Middle frontal gyrus (tissue), 1 donor: ENCODE data around the gene KISS1R.
"Not testable (repeated sequence)": the region's sequence is repeated elsewhere in the genome, so short reads cannot be mapped to it uniquely, and the experiment has no call there.

Source experiments
- DNase-seq: peaks from one replicate; pipeline ENCODE4 v3.0.0-alpha.2; 2015; ENCODE audit warnings: low spot score; ENCODE audit errors: extremely low spot score

The KISS1R gene

DNA sequence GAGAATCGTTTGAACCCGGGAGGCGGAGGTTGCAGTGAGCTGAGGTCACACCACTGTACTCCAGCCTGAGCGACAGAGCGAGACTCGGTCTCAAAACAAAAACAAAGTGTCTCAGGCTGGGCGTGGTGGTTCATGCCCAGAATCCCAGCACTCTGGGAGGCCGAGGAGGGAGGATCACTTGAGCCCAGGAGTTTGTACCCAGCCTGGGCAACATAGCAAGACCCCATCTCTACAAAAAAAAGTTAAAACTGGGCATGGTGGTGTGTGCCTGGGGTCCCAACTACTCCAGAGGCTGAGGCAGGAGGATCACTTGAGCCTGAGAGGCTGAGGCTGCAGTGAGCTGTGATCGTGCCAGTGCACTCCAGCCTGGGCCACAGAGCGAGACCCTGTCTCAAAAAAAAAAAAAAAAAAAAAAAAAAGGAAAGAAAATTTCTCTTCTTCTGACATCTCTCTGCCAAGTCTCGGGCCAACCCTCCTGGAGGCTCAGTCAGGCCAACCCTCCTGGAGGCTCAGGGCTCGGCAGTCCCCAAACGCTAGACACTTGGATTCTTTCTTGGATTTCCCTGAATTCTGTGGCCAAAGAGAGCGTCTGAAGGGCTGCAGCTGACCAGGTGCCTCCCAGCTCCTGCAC lies 35.0 kb downstream of the KISS1R start:
- no peak for DNase-seq

DNA sequence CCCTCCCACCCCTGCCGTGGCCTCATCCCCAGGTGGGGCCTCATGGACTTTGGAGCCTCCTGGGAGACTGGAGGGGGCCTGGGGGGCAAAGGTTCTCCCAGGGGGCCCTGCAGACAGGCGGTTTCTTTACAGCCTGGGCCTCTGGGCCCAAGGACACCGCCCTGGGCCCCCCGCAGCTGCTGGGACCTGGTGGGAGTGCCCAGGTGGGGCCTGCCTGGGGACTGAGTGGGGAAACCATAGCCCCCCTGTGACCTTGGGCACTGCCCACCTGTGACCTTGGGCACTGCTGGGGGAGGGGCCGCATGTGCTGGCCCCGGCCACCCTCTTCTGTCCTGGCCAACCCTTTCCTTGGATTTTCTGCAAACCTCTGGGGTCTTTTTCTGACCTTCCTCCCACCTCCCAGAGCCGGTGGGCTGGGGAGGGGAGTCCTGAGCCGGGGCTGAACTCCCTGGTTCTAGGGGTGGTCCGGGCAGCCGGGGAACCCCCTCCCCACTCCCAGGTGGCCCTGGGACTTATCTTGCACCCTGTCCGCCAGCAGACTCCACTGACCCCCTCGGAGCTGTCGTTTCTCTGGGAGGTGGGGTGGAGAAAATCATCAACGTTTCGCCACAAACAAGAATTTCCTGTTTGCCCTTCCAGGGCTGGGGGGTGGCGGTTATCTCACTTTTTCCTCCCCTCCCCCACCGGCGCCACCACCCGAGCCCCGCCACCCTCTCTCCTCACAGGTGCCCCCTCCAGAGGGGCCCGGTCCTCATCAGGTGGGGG lies 35.7 kb downstream of the KISS1R start:
- no peak for DNase-seq

DNA sequence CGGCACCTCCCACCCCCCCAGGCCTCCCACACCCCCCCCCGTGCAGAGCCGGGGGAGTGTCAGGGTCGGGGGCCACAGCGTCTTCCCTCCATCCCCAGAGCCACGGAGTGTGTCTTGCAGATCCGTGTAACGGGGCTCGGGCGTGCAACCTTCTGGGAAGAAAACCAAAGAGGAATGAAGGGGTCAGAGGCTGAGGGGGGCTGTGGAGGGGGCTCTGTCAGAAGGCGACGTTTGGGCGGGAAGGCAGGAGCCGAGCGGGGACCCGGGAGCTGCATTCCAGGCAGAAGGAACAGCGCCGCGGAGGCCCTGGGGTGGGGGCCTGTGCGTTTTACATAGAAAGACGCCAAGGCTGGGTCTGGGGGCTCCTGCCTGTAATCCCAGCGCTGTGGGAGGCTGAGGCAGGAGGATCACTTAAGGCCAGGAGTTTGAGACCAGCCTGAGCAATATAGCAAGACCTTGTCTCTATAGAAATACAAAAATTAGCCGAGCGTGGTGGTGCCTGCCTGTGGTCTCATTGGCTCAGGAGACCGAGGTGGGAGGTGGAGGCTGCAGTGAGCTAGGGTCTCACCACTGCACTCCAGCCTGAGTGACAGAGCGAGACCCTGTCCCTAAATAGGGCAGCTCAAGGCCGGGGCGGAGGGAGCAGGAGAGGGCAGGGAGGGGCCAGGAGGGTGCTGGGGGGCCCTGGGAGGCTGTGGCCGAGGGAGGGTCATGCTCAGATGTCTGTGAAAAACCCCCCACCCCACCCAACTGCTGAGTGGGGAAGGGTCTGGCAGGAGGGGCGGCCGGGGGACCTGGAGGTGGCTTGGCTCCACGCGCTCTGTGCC lies 36.5 kb downstream of the KISS1R start:
- no peak for DNase-seq

DNA sequence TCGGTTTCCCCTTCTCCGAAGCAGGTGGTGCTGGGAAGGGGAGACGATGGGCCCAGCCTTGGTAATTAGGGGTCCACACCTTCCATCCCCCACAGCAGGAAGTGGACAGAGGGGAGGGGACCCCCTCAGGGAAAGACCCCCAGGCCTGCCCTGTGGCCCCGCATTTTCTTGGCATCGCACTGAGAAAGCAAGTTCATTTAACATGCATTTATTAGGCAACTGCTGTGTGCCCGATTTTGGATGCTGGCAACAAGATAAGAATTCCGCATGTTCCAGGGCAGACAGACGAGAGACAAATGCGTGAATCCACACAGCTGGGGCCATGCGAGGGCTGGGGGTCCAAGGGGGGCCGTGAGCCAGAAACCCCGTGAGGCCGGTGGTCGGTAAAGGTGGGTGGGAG lies 37.1 kb downstream of the KISS1R start:
- DNase-seq: no peak

DNA sequence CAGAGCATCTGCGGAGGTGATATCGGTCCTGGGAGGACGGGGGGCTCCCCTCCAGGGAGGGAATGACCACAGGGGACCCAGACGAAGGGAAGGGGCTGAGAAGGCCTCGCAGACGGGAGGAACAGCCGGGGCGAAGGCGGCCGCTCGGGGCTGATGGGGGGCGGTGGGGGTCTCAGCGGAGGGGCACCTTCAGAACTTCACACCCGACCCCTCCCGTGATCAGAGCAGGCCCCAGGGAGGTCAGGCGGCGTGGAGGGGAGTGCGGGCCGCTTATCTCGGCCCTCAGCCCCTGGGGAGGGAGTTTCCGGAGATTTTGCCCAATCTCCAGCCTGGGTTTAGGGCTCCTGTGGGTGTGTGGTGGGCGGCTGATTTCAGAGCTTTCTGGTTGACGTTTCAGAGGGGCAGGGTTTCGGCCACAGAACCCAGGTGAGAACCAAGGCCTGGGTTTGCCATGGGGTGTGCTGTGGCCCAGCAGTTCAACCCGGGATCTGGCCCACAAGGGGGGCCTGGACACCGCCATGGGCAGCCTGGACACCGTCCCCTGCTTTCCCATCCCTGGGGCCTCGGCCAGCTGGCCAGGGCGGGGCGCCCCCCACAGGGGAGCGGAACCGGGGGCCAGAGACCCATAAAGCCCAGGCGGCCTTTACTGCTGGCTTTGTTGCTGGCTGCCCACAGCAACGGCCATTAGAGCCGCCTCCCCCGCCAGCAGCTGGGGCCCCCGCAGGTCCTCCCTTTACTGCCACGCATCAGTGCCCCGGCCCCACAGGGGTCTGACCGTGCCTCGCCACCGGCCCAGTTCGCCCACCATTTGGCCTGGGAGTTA lies 37.8 kb downstream of the KISS1R start:
- no peak for DNase-seq

DNA sequence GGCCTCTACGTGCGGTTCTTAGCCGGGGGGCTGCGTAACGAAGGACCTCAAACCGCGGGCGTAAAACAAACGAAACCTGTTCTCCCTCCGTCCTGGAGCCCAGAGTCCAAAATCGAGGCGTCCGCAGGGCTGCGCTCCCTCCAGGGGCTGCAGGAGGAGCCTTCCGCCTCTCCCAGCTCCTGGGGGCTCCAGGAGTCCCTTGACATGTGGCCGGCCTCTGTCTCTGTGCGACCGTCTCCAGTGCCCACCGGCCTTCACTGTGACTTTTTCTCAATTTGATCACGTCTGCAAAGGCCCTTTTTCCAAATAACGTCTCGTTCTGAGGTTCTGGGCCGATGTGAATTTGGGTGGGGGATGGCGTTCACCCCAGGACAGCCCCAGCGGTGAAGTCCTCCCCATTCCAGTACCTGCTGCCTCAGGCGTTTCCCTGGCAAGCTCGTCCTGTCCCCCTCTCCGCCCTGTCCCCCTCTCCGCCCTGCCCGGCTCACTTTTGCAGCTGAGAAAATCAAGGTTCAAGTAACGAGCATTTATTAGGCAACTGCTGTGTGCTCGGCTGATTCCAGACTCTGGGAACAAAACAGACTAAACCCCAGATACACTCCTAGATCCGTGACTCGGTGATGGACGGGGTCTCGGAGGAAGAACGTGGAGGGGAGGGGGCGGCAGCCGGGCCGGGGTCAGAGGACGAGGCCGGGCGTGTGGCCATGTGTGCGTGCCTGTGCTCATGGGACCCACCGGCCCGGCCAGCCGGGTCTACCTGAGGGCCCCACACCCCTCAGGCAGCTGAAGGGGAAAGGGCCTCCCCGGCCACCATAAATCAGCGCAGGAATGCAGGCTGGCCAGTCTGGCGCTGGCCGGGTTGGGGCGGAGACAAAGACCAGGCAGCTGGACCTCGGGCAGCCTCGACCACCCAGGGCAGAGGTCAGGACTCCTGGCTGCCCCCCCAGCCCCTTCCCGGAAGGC lies 39.0 kb downstream of the KISS1R start:
- DNase-seq: no peak

DNA sequence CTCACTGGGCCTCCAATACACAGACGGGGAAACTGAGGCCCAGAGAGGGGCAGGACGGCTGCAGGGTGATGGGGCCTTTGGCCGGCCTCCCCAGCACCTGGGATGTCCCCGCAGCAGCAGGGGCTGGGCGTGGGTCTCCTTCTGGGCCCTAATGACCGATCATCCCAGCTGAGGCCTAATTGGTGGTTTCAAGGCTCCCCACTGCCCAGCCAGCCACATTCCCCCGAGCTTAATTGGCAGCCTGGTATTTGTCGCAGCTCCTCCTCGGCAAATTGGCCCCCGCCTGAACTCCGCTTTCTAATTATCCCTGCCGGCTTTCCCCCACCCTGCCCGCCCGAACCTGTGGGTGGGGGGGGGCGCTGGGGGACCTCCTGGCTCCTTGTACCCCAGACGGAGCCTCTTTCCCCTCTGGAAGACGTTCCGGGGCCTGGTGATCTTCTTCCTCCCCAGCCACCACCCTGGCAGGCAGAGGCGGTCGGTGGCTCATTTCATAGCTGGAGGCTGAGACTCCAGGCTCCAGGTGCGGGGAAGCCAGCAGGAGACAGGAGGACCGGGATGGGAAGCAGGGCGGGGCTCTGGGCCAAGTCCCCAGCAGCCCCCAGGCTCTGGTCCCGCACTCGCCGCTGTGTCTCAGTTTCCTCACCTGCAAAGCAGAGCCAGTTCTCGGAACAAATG lies 39.8 kb downstream of the KISS1R start:
- no peak for DNase-seq

DNA sequence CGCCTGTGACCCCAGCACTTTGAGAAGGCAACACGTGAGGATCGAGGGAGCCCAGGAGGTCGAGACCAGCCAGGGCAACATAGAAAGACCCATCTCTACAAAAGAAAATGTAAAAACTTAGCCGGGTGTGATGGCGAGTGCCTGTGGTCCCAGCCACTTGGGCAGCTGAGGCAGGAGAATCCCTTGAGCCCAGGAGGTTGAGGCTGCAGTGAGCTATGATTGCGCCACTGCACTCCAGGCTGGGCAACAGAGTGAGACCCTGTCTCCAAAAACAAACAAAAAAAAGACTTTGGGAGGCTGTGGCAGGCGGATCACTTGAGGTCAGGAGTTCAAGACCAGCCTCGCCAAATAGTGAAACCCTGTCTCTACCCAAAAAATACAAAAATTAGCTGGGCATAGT lies 40.4 kb downstream of the KISS1R start:
- DNase-seq: not testable (repeated sequence)

DNA sequence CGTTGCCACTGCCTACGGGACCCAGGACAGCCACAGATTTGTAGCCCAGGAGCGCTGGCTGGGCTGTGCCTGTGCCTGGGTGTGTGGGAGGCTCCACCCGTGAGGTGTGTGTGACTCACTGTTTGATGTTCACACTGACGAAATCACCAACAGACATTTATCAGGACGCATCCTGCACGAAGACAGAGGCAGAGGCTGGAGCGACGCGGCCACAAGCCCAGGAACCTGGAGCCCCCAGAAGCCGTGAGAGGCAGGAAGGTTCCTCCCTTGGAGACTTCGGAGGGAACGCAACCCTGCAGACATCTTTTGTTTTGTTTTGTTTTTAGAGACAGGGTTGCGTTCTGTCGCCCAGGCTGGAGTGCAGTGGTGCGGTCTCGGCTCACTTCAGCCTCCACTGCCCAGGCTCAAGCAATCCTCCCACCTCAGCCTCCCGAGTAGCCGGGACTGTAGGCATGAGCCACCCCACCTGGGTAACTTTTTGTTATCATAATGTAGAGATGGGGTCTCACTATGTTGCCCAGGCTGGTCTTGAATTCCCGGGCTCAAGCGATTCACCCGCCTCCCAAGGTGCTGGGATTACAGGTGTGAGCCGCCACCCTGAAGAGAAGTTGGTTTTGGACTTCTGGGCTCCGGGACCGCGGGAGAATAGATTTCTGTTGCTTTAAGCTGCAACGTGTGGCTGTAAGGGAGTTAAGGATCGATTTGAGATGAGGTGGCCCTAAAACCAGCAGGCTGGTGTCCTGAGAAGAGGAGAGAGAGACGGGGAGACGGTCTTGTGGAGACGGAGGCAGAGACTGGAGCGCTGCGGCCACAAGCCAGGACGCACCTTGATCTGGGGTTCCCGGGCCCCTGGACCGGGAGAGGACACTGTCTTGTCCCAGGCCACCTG lies 42.1 kb downstream of the KISS1R start:
- no peak for DNase-seq

DNA sequence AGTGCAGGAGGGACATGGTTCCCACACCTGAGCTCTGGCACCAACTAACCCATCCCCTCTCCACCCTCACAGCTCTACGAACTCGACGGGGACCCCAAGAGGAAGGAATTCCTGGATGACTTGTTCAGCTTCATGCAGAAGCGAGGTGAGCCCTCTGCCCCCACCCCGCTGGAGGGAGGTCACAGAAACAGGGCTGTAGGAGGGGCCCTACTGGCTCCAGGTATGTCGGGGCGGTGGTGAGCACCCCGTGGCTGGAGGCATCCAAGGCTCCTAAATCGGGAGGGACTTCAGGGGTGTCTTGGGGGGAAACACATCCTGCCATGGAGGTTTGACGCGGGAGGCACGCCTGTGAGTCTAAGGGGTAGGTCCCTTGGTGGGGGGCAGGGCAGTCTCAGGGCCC lies 42.9 kb downstream of the KISS1R start:
- DNase-seq: no peak

DNA sequence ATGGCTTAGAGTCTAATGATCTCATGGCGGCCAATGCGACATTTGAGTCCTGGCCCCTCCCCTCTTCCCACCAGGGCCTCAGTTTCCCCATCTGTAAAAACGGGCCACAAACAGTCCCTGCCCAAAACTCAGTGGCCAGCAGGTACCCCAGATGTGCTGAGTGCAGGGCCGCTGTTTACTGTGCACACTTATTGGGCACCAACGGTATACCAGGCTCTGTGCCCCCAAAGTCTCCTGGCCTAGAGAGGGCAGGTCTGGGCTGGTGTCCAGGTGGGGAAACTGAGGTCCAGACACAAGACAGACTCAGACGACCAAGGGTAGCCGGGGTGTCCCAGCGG lies 43.4 kb downstream of the KISS1R start:
- DNase-seq: no peak

DNA sequence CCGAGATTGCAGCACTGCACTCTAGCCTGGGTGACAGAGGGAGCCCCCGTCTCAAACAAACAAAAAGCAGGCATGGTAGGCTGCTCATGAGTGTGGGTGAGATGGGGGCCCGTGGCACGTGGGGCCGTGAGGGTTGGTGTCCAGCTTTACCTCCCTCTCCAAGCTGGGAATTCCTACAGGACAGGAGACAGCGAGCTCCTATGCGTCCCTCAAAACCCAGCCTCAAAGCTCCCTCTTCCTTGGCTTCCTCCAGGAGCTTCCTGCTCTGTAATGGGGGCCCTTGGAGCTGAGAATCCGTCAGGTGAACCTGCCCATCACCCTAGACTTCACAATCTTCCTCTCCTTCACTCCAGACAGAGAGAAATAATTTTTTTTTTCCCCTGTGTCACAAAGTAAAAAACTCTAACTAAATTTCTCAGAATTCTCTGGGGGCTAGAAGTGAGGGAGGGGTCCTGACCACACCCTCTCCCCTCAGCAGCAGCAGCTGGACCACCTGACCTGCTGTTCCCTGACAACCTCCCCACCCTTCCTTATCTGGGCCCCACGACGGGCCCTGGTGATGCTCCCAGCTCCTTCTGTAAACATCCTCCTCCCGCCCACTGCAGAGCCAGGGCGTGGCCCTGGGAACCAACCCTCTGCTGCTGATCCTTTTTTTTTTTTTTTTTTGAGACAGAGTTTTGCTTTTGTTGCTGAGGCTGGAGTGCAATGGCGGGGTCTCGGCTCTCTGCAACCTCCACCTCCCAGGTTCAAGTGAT lies 44.9 kb downstream of the KISS1R start:
- no peak for DNase-seq

DNA sequence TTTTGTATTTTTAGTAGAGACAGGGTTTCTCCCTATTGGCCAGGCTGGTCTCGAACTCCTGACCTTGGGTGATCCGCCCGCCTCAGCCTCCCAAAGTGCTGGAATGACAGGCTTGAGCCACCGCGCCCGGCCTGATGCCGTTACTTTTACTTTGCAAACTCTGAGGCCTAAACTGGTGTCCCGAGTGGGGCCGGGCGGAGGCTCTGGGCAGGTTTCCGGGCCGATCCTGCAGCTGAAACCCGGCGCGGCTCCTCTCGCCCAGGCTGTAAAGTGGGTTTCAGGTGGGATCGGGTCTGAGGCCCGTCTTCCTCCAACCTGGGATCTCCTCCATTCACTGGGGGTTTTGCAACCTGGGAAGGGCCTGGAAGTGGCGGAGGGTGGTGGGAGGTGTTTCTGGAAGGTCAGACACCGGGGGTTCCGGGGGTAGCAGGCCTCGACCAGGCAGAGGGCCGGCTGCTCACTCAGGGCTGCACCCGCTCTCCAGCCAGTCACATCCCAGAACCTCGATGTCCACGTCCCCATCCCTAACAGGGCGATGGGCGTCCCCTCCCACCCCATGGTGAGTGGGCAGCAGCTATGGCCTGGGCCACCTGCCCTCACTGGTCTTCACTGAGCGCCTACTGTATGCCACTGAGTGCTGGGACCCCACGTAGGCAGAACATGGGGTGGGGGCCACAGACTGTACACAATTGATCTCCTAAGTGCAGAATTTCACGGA lies 45.7 kb downstream of the KISS1R start:
- DNase-seq: no peak

DNA sequence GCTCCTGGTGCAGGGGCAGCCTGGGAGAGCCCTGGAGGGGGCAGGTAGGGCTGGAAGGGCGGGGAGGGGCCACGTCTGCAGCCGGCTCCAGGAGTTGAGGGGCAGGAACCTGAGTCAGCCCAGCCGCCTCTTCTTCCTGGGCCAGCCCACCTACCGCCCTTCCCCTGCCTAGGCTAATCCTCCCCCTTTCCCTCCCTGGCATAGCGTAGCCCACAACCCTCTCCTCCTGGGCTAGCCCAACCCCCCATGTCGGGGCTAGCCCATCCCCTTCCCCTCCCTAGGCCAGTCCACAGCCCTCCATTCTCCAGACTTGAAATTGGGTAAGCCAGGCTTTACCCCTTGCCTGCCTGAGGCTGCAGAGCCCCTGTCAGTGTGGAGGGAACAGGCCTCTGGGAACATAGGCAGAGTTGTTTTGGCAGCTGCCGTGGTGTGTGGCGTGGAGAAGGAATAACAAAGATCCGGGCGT lies 46.4 kb downstream of the KISS1R start:
- no peak for DNase-seq

DNA sequence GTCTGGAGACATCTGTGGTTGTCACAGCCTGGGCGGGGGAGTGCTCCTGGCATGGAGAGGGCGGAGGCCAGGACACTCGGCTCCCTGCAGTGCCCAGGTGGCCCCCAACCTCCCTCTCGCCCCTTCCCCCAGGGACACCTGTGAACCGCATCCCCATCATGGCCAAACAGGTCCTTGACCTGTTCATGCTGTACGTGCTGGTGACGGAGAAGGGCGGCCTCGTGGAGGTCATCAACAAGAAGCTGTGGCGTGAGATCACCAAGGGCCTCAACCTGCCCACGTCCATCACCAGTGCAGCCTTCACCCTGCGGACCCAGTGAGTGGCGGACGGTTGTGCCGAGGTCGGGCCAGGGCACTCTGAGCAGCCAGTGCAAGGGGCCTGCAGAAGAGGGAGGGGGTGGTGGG lies 47.0 kb downstream of the KISS1R start:
- DNase-seq: no peak

DNA sequence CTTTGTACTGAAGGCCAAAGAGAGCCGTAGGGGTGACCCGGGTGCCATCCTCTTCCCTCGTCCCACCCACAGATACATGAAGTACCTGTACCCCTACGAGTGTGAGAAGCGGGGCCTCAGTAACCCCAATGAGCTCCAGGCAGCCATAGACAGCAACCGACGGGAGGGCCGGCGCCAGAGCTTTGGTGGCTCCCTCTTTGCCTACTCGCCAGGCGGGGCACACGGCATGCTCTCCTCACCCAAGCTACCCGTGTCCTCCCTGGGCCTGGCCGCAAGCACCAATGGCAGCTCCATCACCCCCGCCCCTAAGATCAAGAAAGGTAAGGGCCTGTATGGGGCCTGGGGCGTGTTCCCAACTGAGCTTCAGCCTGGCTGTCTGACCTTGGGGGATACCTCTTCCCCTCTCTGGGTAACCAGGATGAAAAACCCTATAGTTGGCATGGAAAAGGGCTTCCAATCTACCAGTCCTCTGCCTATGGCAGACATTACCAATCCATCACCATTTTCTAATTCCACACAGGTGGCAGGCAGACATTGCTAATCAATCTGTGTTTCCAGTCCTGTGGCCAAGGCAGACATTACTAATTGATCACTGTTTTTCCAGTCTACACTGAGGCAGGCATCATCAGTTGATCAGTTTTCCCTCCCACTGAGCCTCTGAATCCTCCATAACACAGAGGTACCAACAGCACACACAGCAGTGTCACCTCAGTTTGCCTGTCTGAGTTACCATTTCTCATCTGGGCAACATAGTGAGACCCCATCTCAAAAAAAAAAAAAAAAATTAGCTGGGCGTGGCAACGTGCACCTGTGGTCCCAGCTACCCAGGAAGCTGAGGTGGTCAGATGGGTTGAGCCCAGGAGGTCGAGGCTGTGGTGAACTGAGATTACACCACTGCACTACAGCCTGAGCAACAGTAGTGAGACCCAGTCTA lies 47.9 kb downstream of the KISS1R start:
- no peak for DNase-seq
